HL-60 (cell line): ENCODE results near the gene COL6A3.

ENCODE experiments used
- GABPA ChIP-seq: IDR thresholded peaks from 2 replicates; pipeline ENCODE4 v1.6.1; 2012; ENCODE audit warnings: low read depth
- POLR2AphosphoS5 ChIP-seq: IDR thresholded peaks from 2 replicates; pipeline ENCODE4 v1.6.1; 2012; ENCODE audit warnings: low read depth
- TF ChIP-seq, protein P1 (sequence below): IDR thresholded peaks from one replicate; pipeline ENCODE4 v1.5.1; 2011; ENCODE audit warnings: low read length, control low read depth, inconsistent platforms; ENCODE audit not compliant: insufficient read depth

DNA sequence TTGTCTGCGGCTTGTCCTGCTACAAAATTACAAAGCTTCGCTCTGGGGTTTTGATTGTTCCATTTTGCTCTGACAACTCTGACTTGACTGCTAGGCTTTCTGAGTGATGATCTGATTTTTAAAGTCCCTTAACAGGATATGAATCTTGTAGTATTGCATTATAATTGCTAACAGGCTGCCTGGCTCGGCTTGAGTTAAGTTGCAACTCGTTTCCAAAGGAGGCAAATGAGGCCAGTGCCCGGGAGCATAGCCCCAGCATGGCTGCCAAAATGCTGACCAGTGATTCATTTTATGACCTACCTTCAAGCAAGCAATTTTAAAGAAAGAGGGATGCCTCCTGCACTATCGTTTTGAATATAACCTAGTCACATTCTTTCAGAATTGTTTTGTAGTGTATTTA, 135.4 kb downstream of the COL6A3 start:
- TF ChIP-seq GABPA: no peak
- TF ChIP-seq, protein P1, sequence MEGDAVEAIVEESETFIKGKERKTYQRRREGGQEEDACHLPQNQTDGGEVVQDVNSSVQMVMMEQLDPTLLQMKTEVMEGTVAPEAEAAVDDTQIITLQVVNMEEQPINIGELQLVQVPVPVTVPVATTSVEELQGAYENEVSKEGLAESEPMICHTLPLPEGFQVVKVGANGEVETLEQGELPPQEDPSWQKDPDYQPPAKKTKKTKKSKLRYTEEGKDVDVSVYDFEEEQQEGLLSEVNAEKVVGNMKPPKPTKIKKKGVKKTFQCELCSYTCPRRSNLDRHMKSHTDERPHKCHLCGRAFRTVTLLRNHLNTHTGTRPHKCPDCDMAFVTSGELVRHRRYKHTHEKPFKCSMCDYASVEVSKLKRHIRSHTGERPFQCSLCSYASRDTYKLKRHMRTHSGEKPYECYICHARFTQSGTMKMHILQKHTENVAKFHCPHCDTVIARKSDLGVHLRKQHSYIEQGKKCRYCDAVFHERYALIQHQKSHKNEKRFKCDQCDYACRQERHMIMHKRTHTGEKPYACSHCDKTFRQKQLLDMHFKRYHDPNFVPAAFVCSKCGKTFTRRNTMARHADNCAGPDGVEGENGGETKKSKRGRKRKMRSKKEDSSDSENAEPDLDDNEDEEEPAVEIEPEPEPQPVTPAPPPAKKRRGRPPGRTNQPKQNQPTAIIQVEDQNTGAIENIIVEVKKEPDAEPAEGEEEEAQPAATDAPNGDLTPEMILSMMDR: no peak
- TF ChIP-seq POLR2AphosphoS5: no peak
